ENCODE measurements around the gene NACC1. TPM values are rescaled to one million over a fixed set of nuclear protein-coding genes. Genes with fewer than 3 reads are reported as not detected.

Gene NACC1
- total and polyA plus RNA-seq, 2 of the 13 experiments (the other 11 are each of a cell fraction or from before 2014, with no cell fraction given): 31.8 to 42.3 TPM

DNA sequence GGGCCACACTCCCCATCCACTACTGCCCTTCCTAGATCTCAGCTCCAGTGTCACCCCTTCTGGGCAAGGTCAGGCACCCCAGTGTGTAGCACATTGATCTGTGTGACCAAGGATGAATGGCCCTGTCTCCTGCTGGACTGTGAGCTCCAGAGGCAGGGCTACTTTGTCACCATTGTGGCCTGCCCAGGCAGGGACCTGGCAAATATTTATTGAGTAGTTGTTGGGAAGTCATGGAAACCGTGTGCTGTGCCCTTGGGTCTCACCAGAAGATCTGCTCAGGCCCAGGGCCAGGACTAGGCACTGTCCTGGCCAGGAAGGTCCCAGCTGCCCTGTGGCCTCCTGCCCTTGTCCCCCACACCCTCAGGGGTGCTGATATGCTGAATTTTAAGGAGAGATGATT is 10.5 kb downstream of the NACC1 start (continued):
- no peak for TF ChIP-seq ZNF816 (CRISPR knock-in tag; IDR thresholded peaks at IDR 0.05; ENCODE audit: borderline replicate concordance)
- TF ChIP-seq SALL1 (CRISPR knock-in tag; IDR thresholded peaks at IDR 0.05): peak; percentile 88
- TF ChIP-seq FOSL2 (CRISPR knock-in tag; IDR thresholded peaks at IDR 0.05): peak; percentile 47; the same call in 1 of the 2 replicates
- TF ChIP-seq, protein P1, sequence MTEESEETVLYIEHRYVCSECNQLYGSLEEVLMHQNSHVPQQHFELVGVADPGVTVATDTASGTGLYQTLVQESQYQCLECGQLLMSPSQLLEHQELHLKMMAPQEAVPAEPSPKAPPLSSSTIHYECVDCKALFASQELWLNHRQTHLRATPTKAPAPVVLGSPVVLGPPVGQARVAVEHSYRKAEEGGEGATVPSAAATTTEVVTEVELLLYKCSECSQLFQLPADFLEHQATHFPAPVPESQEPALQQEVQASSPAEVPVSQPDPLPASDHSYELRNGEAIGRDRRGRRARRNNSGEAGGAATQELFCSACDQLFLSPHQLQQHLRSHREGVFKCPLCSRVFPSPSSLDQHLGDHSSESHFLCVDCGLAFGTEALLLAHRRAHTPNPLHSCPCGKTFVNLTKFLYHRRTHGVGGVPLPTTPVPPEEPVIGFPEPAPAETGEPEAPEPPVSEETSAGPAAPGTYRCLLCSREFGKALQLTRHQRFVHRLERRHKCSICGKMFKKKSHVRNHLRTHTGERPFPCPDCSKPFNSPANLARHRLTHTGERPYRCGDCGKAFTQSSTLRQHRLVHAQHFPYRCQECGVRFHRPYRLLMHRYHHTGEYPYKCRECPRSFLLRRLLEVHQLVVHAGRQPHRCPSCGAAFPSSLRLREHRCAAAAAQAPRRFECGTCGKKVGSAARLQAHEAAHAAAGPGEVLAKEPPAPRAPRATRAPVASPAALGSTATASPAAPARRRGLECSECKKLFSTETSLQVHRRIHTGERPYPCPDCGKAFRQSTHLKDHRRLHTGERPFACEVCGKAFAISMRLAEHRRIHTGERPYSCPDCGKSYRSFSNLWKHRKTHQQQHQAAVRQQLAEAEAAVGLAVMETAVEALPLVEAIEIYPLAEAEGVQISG (CRISPR knock-in tag; IDR thresholded peaks at IDR 0.05): peak; percentile 48; the same call in 1 of the 2 replicates
- TF ChIP-seq, protein P2, sequence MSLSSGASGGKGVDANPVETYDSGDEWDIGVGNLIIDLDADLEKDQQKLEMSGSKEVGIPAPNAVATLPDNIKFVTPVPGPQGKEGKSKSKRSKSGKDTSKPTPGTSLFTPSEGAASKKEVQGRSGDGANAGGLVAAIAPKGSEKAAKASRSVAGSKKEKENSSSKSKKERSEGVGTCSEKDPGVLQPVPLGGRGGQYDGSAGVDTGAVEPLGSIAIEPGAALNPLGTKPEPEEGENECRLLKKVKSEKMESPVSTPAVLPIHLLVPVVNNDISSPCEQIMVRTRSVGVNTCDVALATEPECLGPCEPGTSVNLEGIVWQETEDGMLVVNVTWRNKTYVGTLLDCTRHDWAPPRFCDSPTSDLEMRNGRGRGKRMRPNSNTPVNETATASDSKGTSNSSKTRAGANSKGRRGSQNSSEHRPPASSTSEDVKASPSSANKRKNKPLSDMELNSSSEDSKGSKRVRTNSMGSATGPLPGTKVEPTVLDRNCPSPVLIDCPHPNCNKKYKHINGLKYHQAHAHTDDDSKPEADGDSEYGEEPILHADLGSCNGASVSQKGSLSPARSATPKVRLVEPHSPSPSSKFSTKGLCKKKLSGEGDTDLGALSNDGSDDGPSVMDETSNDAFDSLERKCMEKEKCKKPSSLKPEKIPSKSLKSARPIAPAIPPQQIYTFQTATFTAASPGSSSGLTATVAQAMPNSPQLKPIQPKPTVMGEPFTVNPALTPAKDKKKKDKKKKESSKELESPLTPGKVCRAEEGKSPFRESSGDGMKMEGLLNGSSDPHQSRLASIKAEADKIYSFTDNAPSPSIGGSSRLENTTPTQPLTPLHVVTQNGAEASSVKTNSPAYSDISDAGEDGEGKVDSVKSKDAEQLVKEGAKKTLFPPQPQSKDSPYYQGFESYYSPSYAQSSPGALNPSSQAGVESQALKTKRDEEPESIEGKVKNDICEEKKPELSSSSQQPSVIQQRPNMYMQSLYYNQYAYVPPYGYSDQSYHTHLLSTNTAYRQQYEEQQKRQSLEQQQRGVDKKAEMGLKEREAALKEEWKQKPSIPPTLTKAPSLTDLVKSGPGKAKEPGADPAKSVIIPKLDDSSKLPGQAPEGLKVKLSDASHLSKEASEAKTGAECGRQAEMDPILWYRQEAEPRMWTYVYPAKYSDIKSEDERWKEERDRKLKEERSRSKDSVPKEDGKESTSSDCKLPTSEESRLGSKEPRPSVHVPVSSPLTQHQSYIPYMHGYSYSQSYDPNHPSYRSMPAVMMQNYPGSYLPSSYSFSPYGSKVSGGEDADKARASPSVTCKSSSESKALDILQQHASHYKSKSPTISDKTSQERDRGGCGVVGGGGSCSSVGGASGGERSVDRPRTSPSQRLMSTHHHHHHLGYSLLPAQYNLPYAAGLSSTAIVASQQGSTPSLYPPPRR (CRISPR knock-in tag; IDR thresholded peaks at IDR 0.05; ENCODE audit: borderline replicate concordance): 0 out of 2 replicates have a peak, but pooled peaks have one; percentile 40
- TF ChIP-seq HOXA3 (CRISPR knock-in tag; IDR thresholded peaks at IDR 0.05): peak; percentile 53; the same call in 1 of the 2 replicates
- 0 out of 2 replicates have a peak, but pooled peaks have one; percentile 16 for TF ChIP-seq ZNF205 (CRISPR knock-in tag; IDR thresholded peaks at IDR 0.05)
- TF ChIP-seq, protein P3, sequence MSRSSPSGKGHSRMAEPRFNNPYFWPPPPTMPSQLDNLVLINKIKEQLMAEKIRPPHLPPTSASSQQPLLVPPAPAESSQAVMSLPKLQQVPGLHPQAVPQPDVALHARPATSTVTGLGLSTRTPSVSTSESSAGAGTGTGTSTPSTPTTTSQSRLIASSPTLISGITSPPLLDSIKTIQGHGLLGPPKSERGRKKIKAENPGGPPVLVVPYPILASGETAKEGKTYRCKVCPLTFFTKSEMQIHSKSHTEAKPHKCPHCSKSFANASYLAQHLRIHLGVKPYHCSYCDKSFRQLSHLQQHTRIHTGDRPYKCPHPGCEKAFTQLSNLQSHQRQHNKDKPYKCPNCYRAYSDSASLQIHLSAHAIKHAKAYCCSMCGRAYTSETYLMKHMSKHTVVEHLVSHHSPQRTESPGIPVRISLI (CRISPR knock-in tag; IDR thresholded peaks at IDR 0.05; ENCODE audit: borderline replicate concordance): no peak
- TF ChIP-seq ZNF451 (CRISPR knock-in tag; IDR thresholded peaks at IDR 0.05): 0 out of 2 replicates have a peak, but pooled peaks have one; percentile 40
- TF ChIP-seq BORCS8-MEF2B (CRISPR knock-in tag; IDR thresholded peaks at IDR 0.05): peak; percentile 76; the same call in 1 of the 2 replicates
- TF ChIP-seq MAFK (conservative IDR thresholded peaks at IDR 0.05 in 1 of 2, IDR thresholded peaks at IDR 0.05 in 1 of 2; ENCODE audit: low read length in 2 of 2): 0 out of 4 replicates have a peak, but pooled peaks of 1 of the 2 experiments have one; percentile 14
- TF ChIP-seq FOXA3 (CRISPR knock-in tag; IDR thresholded peaks at IDR 0.05): peak; percentile 56; the same call in 1 of the 2 replicates
- TF ChIP-seq, protein P4, sequence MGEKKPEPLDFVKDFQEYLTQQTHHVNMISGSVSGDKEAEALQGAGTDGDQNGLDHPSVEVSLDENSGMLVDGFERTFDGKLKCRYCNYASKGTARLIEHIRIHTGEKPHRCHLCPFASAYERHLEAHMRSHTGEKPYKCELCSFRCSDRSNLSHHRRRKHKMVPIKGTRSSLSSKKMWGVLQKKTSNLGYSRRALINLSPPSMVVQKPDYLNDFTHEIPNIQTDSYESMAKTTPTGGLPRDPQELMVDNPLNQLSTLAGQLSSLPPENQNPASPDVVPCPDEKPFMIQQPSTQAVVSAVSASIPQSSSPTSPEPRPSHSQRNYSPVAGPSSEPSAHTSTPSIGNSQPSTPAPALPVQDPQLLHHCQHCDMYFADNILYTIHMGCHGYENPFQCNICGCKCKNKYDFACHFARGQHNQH (CRISPR knock-in tag; IDR thresholded peaks at IDR 0.05): peak; percentile 63
- TF ChIP-seq ASH2L (IDR thresholded peaks at IDR 0.05; ENCODE audit: insufficient read length, low read depth, low read length): peak; percentile 57

All from HepG2 (cell line).